ENCODE data around the gene ABRACL.
"Not testable (repeated sequence)": the region's sequence is repeated elsewhere in the genome, so short reads cannot be mapped to it uniquely, and the experiment has no call there.

ABRACL gene

DNA sequence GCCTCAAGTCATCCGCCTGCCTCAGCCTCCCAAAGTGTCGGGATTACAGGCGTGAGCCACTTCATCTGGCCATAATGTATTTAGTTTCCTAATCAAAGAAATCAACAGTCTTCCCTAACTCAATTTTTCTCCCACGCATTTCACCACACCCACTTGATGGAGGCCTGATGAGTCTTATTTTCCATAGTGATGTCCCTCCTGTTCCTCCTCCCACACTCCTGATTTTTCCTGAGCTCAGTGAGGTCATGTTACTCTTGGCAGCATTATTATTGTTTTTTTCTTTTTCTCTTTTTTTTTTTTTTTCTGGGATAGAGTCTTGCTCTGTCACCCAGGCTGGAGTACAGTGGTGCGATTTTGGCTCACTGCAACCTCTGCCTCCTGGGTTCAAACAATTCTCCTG lies 8.9 kb downstream of the ABRACL start:
- Histone ChIP-seq H3K9ac (ENCODE audit: low read length) (no peak overlapping the region), H3K36me3 (ENCODE audit: insufficient read depth, low read length) (peaks cover 82% of the 10 kb centered on the region)
- TF ChIP-seq, protein P1, sequence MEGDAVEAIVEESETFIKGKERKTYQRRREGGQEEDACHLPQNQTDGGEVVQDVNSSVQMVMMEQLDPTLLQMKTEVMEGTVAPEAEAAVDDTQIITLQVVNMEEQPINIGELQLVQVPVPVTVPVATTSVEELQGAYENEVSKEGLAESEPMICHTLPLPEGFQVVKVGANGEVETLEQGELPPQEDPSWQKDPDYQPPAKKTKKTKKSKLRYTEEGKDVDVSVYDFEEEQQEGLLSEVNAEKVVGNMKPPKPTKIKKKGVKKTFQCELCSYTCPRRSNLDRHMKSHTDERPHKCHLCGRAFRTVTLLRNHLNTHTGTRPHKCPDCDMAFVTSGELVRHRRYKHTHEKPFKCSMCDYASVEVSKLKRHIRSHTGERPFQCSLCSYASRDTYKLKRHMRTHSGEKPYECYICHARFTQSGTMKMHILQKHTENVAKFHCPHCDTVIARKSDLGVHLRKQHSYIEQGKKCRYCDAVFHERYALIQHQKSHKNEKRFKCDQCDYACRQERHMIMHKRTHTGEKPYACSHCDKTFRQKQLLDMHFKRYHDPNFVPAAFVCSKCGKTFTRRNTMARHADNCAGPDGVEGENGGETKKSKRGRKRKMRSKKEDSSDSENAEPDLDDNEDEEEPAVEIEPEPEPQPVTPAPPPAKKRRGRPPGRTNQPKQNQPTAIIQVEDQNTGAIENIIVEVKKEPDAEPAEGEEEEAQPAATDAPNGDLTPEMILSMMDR (IDR thresholded peaks at IDR 0.05; ENCODE audit: low read length) = no peak
- no peak for TF ChIP-seq EZH2 (IDR thresholded peaks at IDR 0.05; ENCODE audit: borderline replicate concordance, low read length)

DNA sequence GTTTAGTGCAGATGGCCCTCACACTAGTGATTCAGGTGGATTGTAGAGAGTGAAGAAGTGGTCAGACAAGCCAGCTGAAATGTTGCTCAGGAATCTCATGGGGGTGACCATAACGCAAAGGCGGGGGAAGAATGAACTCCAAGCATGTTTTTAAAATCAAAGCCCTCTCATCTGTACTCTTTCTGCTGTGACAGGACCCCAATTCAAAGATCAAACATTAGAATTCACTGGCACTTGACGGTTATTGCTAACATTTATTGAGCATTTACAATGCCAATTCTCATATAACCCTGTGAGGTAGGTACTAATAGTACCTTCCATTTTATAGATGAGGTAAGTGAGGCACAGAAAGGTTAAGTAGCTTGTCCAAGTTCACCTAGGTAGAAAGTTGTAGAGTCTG lies 15.7 kb downstream of the ABRACL start:
- Histone ChIP-seq H3K9me2 (ENCODE audit: low read depth, low read length) (no peaks in the 10 kb centered on the region), H3K4me2 (ENCODE audit: low read length) (no peak overlapping the region), H3K9ac (ENCODE audit: low read length) (no peak overlapping the region), H3K36me3 (ENCODE audit: insufficient read depth, low read length) (peaks cover 39% of the 10 kb centered on the region), H3K27me3 (ENCODE audit: insufficient read depth, low read length) (no peaks in the 10 kb centered on the region), H3K27ac (ENCODE audit: low read depth, low read length, poor library complexity, severe bottlenecking) (no peak overlapping the region), H3F3A (ENCODE audit: insufficient read depth, low read length) (no peaks in the 10 kb centered on the region), H2AFZ (ENCODE audit: low read length) (no peak overlapping the region), H3K4me3 (ENCODE audit: low read depth, low read length, poor library complexity, severe bottlenecking) (no peak overlapping the region), H3K4me1 (ENCODE audit: insufficient read depth, low read length, severe bottlenecking) (no peaks in the 10 kb centered on the region), H4K20me1 (ENCODE audit: insufficient read depth, low read length) (no peaks in the 10 kb centered on the region), H3K79me2 (ENCODE audit: insufficient read depth, low read length) (no peaks in the 10 kb centered on the region), H3K9me3 (ENCODE audit: low read length) (no peaks in the 10 kb centered on the region; the same call in 1 of the 2 replicates)
- no peak for TF ChIP-seq EZH2 (IDR thresholded peaks at IDR 0.05; ENCODE audit: borderline replicate concordance, low read length)
- TF ChIP-seq, protein P1 (IDR thresholded peaks at IDR 0.05; ENCODE audit: low read length) = no peak

More for the DNA sequence above, 8.9 kb downstream of the ABRACL start:
- Histone ChIP-seq H3K4me2 (ENCODE audit: low read length) (no peak overlapping the region), H3K27ac (ENCODE audit: low read depth, low read length, poor library complexity, severe bottlenecking) (no peak overlapping the region), H3K9me2 (ENCODE audit: low read depth, low read length) (no peaks in the 10 kb centered on the region), H4K20me1 (ENCODE audit: insufficient read depth, low read length) (no peaks in the 10 kb centered on the region), H3K4me3 (ENCODE audit: low read depth, low read length, poor library complexity, severe bottlenecking) (no peak overlapping the region), H3K79me2 (ENCODE audit: insufficient read depth, low read length) (peaks cover 4% of the 10 kb centered on the region), H3K27me3 (ENCODE audit: insufficient read depth, low read length) (no peaks in the 10 kb centered on the region), H2AFZ (ENCODE audit: low read length) (no peak overlapping the region), H3F3A (ENCODE audit: insufficient read depth, low read length) (no peaks in the 10 kb centered on the region), H3K4me1 (ENCODE audit: insufficient read depth, low read length, severe bottlenecking) (no peaks in the 10 kb centered on the region), H3K9me3 (ENCODE audit: low read length) (no peaks in the 10 kb centered on the region)

DNA sequence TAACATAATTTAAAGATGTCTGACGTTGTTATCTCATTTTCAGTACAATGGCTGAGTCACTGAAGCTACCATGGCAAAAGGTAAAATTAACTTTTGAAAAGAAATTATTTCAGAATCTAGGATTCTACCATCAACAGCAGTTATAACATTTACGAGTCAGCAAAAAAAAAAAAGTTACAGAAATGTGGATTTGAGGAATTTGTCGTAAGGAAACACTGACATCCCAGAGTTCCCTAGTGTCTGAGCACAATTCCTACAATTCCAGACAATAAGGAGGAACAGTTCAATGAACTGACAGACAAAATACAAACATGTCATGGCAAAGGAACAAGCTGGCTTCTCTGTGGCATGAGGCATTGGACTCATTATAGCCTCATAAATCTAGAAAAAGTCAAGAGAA lies 19.1 kb downstream of the ABRACL start:
- H3K9me2 ChIP-seq (ENCODE audit: low read depth, low read length) = no peaks in the 10 kb centered on the region
- no peaks in the 10 kb centered on the region for H3K27me3 ChIP-seq (ENCODE audit: insufficient read depth, low read length)
- peaks cover 12% of the 10 kb centered on the region for H3K36me3 ChIP-seq (ENCODE audit: insufficient read depth, low read length)
- TF ChIP-seq, protein P1 (IDR thresholded peaks at IDR 0.05; ENCODE audit: low read length) = no peak
- no peak for TF ChIP-seq EZH2 (IDR thresholded peaks at IDR 0.05; ENCODE audit: borderline replicate concordance, low read length)
- no peak overlapping the region for H3K4me3 ChIP-seq (ENCODE audit: low read depth, low read length, poor library complexity, severe bottlenecking)
- H3K9ac ChIP-seq (ENCODE audit: low read length) = no peak overlapping the region
- H3K27ac ChIP-seq (ENCODE audit: low read depth, low read length, poor library complexity, severe bottlenecking) = no peak overlapping the region
- H3K9me3 ChIP-seq (ENCODE audit: low read length) = no peaks in the 10 kb centered on the region; the same call in 1 of the 2 replicates
- H3K79me2 ChIP-seq (ENCODE audit: insufficient read depth, low read length) = no peaks in the 10 kb centered on the region
- no peaks in the 10 kb centered on the region for H4K20me1 ChIP-seq (ENCODE audit: insufficient read depth, low read length)
- H2AFZ ChIP-seq (ENCODE audit: low read length) = no peak overlapping the region
- H3K4me2 ChIP-seq (ENCODE audit: low read length) = no peak overlapping the region
- H3K4me1 ChIP-seq (ENCODE audit: insufficient read depth, low read length, severe bottlenecking) = no peaks in the 10 kb centered on the region
- no peaks in the 10 kb centered on the region for H3F3A ChIP-seq (ENCODE audit: insufficient read depth, low read length)

DNA sequence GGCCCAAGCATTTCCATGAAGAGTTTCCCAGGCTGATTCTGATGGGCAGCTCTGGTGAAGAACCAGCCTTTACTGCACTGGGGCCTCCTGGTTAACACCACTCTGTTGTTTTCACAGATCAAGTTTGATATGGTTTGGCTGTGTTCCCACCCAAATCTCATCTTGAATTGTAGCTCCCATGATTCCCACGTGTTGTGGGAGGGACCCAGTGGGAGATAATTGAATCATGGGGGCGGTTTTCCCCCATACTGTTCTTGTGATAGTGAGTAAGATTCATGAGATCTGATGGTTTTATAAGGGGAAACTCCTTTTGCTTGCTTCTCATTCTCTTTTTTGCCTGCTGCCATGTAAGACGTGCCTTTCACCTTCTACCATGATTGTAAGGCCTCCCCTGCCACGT lies 20.4 kb downstream of the ABRACL start:
- H2AFZ ChIP-seq (ENCODE audit: low read length); H3K9ac ChIP-seq (ENCODE audit: low read length); H3K4me3 ChIP-seq (ENCODE audit: low read depth, low read length, poor library complexity, severe bottlenecking); H3F3A ChIP-seq (ENCODE audit: insufficient read depth, low read length); H3K36me3 ChIP-seq (ENCODE audit: insufficient read depth, low read length); H3K9me3 ChIP-seq (ENCODE audit: low read length); H3K4me2 ChIP-seq (ENCODE audit: low read length); H4K20me1 ChIP-seq (ENCODE audit: insufficient read depth, low read length); H3K27ac ChIP-seq (ENCODE audit: low read depth, low read length, poor library complexity, severe bottlenecking); H3K4me1 ChIP-seq (ENCODE audit: insufficient read depth, low read length, severe bottlenecking); H3K9me2 ChIP-seq (ENCODE audit: low read depth, low read length); H3K79me2 ChIP-seq (ENCODE audit: insufficient read depth, low read length); H3K27me3 ChIP-seq (ENCODE audit: insufficient read depth, low read length): not testable (repeated sequence)

DNA sequence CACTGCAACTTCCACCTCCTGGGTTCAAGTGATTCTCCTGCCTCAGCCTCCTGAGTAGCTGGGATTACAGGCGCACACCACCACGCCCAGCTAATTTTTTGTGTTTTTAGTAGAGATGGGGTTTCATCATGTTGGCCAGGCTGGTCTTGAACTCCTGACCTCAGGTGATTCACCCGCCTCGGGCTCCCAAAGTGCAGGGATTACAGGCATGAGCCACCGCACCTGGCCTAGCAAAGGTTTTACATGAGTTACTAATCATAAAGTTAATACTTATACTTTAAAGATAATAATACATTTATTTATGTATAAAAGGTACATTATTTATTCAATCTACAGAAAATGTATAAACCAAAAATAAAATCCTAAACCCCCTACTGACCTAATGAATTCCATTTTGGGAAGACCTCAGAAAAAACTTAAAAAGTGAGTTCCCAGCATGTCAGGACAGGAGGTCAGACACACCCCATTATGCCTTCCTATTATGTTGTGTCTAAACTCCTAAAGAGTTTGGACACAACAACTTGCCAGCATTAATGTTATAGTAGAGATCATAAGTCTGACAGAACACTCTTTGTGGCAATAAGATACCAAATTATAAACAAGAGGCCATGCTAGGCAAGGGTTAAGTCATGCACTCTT lies 21.7 kb downstream of the ABRACL start:
- not testable (repeated sequence) for H2AFZ ChIP-seq (ENCODE audit: low read length); H3K79me2 ChIP-seq (ENCODE audit: insufficient read depth, low read length); H3K9me2 ChIP-seq (ENCODE audit: low read depth, low read length); H3F3A ChIP-seq (ENCODE audit: insufficient read depth, low read length); H3K27me3 ChIP-seq (ENCODE audit: insufficient read depth, low read length); H3K9ac ChIP-seq (ENCODE audit: low read length); H3K4me2 ChIP-seq (ENCODE audit: low read length); H3K9me3 ChIP-seq (ENCODE audit: low read length); H3K36me3 ChIP-seq (ENCODE audit: insufficient read depth, low read length); H4K20me1 ChIP-seq (ENCODE audit: insufficient read depth, low read length); H3K4me3 ChIP-seq (ENCODE audit: low read depth, low read length, poor library complexity, severe bottlenecking); H3K27ac ChIP-seq (ENCODE audit: low read depth, low read length, poor library complexity, severe bottlenecking); H3K4me1 ChIP-seq (ENCODE audit: insufficient read depth, low read length, severe bottlenecking)
